ENCODE data around the gene PRSS1.

PRSS1 gene

GRCh38 chr7:142801601-142802295 lies 52.5 kb downstream of the PRSS1 start:
- Histone ChIP-seq H3K27ac (ENCODE audit: low read depth, low read length) (no peak overlapping the region), H3K4me3 (ENCODE audit: insufficient read depth, low read length, poor library complexity, severe bottlenecking) (no peak overlapping the region), H3K79me2 (ENCODE audit: insufficient read depth, low read length) (no peaks in the 10 kb centered on the region), H3K36me3 (ENCODE audit: low read length) (no peaks in the 10 kb centered on the region), H4K20me1 (ENCODE audit: low read depth, low read length) (no peaks in the 10 kb centered on the region), H3F3A (ENCODE audit: insufficient read depth) (no peaks in the 10 kb centered on the region), H3K9me3 (ENCODE audit: insufficient read depth, low read length) (no peaks in the 10 kb centered on the region), H3K9ac (ENCODE audit: low read length) (no peak overlapping the region), H3K4me2 (ENCODE audit: low read depth, low read length, poor library complexity, severe bottlenecking) (no peak overlapping the region), H3K27me3 (ENCODE audit: low read length) (no peaks in the 10 kb centered on the region), H3K9me2 (replicated peaks; ENCODE audit: insufficient read depth, low read length) (no peaks in the 10 kb centered on the region), H2AFZ (ENCODE audit: low read depth, low read length, severe bottlenecking) (no peak overlapping the region)
- no peak for TF ChIP-seq EZH2phosphoT487 (conservative IDR thresholded peaks at IDR 0.05; ENCODE audit: low read length)
- no peak for TF ChIP-seq CTCF (IDR thresholded peaks at IDR 0.05; ENCODE audit: insufficient read depth, low read length, poor library complexity, severe bottlenecking)

GRCh38 chr7:142802301-142802700 lies 53.0 kb downstream of the PRSS1 start:
- Histone ChIP-seq H4K20me1 (ENCODE audit: low read depth, low read length) (no peaks in the 10 kb centered on the region), H3K4me3 (ENCODE audit: insufficient read depth, low read length, poor library complexity, severe bottlenecking) (no peak overlapping the region), H2AFZ (ENCODE audit: low read depth, low read length, severe bottlenecking) (no peak overlapping the region), H3K9me3 (ENCODE audit: insufficient read depth, low read length) (no peaks in the 10 kb centered on the region), H3K79me2 (ENCODE audit: insufficient read depth, low read length) (no peaks in the 10 kb centered on the region), H3K9ac (ENCODE audit: low read length) (no peak overlapping the region), H3K9me2 (replicated peaks; ENCODE audit: insufficient read depth, low read length) (no peaks in the 10 kb centered on the region), H3F3A (ENCODE audit: insufficient read depth) (no peaks in the 10 kb centered on the region), H3K4me2 (ENCODE audit: low read depth, low read length, poor library complexity, severe bottlenecking) (no peak overlapping the region), H3K27ac (ENCODE audit: low read depth, low read length) (no peak overlapping the region), H3K27me3 (ENCODE audit: low read length) (no peaks in the 10 kb centered on the region), H3K36me3 (ENCODE audit: low read length) (no peaks in the 10 kb centered on the region)
- TF ChIP-seq EZH2phosphoT487 (conservative IDR thresholded peaks at IDR 0.05; ENCODE audit: low read length) (no peak), CTCF (IDR thresholded peaks at IDR 0.05; ENCODE audit: insufficient read depth, low read length, poor library complexity, severe bottlenecking) (no peak)

Measured in SU-DHL-6 (cell line).